SU-DHL-6 (cell line): Measurements from ENCODE around the gene CPEB3.

Experiments used
- CTCF ChIP-seq: fragments of 200-600 bp; sonication (generic); IDR thresholded peaks from one replicate; pipeline ENCODE4 v1.5.1; 2017; ENCODE audit warnings: antibody characterized with exemption, mild to moderate bottlenecking, low read length, moderate library complexity; ENCODE audit not compliant: insufficient read depth, poor library complexity, severe bottlenecking
- EZH2phosphoT487 ChIP-seq: fragments of 200-600 bp; sonication (generic), shearing (Covaris generic); conservative IDR thresholded peaks from 2 replicates; pipeline ENCODE4 v1.6.1; 2018; ENCODE audit warnings: mild to moderate bottlenecking, antibody characterized with exemption, low read length, moderate library complexity, mixed read lengths

- TF ChIP-seq CTCF (no peak), EZH2phosphoT487 (no peak)
Observed at GRCh38 chr10:92248566-92248965, 42.3 kb downstream of the CPEB3 start.
